Progenitor cell of endocrine pancreas (in vitro differentiated cells): ENCODE results near the gene JCAD. TPM values are rescaled to one million over a fixed set of nuclear protein-coding genes. Genes with fewer than 3 reads are reported as not detected.

ENCODE experiments used
- DNase-seq: peaks from one replicate; pipeline ENCODE4 v3.0.0; 2021; ENCODE audit warnings: low spot score; ENCODE audit not compliant: unreplicated experiment
- H3K27ac Mint-ChIP-seq: 2 replicates; pipeline ENCODE4 v1.8.0; 2021; ENCODE audit warnings: mild to moderate bottlenecking, moderate library complexity, mixed read lengths
- H3K27me3 Mint-ChIP-seq: 2 replicates; pipeline ENCODE4 v1.8.0; 2021; ENCODE audit warnings: mixed read lengths
- H3K36me3 Mint-ChIP-seq: 2 replicates; pipeline ENCODE4 v1.8.0; 2022; ENCODE audit warnings: mixed read lengths; ENCODE audit not compliant: insufficient read depth
- H3K4me1 Mint-ChIP-seq: 2 replicates; pipeline ENCODE4 v1.8.0; 2021; ENCODE audit warnings: low read depth, mixed read lengths
- H3K4me3 Mint-ChIP-seq: 2 replicates; pipeline ENCODE4 v1.8.0; 2021; ENCODE audit warnings: low read depth, mild to moderate bottlenecking, moderate library complexity, mixed read lengths
- H3K9me3 Mint-ChIP-seq: 2 replicates; pipeline ENCODE4 v1.8.0; 2021; ENCODE audit warnings: low read depth, mixed read lengths
- CTCF ChIP-seq: fragments of 200-600 bp; sonication (generic); IDR thresholded peaks from one replicate; pipeline ENCODE4 v1.5.0; 2021; ENCODE audit warnings: antibody characterized with exemption, mild to moderate bottlenecking; ENCODE audit not compliant: unreplicated experiment
- total RNA-seq: library from RNA; stranded (reverse); gene quantifications from 2 replicates; pipeline ENCODE4 v1.2.1, GENCODE V29; 2021

JCAD gene
- total RNA-seq, 1 donor from 2014 or later, result 13.4 TPM

GRCh38 chr10:30046476-30046875 lies 12.9 kb downstream of the JCAD start:
- no peak for DNase-seq
- H3K4me1 Mint-ChIP-seq, result peaks cover 26% of the 10 kb centered on the region
- H3K9me3 Mint-ChIP-seq, result no peaks in the 10 kb centered on the region
- peaks cover 15% of the 10 kb centered on the region for H3K36me3 Mint-ChIP-seq
- no peak overlapping the region for H3K4me3 Mint-ChIP-seq
- peaks cover 7% of the 10 kb centered on the region for H3K27me3 Mint-ChIP-seq
- TF ChIP-seq CTCF, result no peak
- H3K27ac Mint-ChIP-seq, result no peak overlapping the region

GRCh38 chr10:30045961-30046360 lies 13.4 kb downstream of the JCAD start:
- Mint-ChIP-seq H3K36me3 (peaks cover 15% of the 10 kb centered on the region), H3K9me3 (no peaks in the 10 kb centered on the region), H3K4me3 (no peak overlapping the region), H3K27ac (no peak overlapping the region), H3K4me1 (peaks cover 31% of the 10 kb centered on the region), H3K27me3 (peaks cover 7% of the 10 kb centered on the region)
- no peak for DNase-seq
- no peak for TF ChIP-seq CTCF

GRCh38 chr10:30043476-30044270 lies 15.7 kb downstream of the JCAD start:
- TF ChIP-seq CTCF, result no peak
- DNase-seq, result no peak
- H3K27ac Mint-ChIP-seq, result no peak overlapping the region

GRCh38 chr10:30042820-30043219 lies 16.6 kb downstream of the JCAD start:
- Mint-ChIP-seq H3K4me1 (peaks cover 25% of the 10 kb centered on the region), H3K36me3 (peaks cover 19% of the 10 kb centered on the region), H3K9me3 (no peaks in the 10 kb centered on the region), H3K4me3 (no peak overlapping the region), H3K27me3 (peaks cover 16% of the 10 kb centered on the region), H3K27ac (no peak overlapping the region)
- TF ChIP-seq CTCF, result no peak
- no peak for DNase-seq

More at GRCh38 chr10:30043476-30044270, 15.7 kb downstream of the JCAD start:
- Mint-ChIP-seq H3K4me3 (no peak overlapping the region), H3K36me3 (peaks cover 23% of the 10 kb centered on the region), H3K4me1 (peaks cover 30% of the 10 kb centered on the region), H3K9me3 (no peaks in the 10 kb centered on the region), H3K27me3 (peaks cover 16% of the 10 kb centered on the region)

- no peak for DNase-seq
- no peak for TF ChIP-seq CTCF
- Mint-ChIP-seq H3K9me3 (no peaks in the 10 kb centered on the region), H3K36me3 (peaks cover 19% of the 10 kb centered on the region), H3K4me3 (no peak overlapping the region), H3K27ac (no peak overlapping the region), H3K27me3 (peaks cover 21% of the 10 kb centered on the region), H3K4me1 (peaks cover 23% of the 10 kb centered on the region)
Observed at GRCh38 chr10:30041196-30042105, 17.9 kb downstream of the JCAD start.
